A172 (cell line): Measurements from ENCODE around the gene ECD. TPM values are rescaled to one million over a fixed set of nuclear protein-coding genes. Genes with fewer than 3 reads are reported as not detected.
"Not testable (repeated sequence)": the region's sequence is repeated elsewhere in the genome, so short reads cannot be mapped to it uniquely, and the experiment has no call there.

ENCODE experiments used
- DNase-seq: peaks from one replicate; pipeline ENCODE4 v3.0.0-alpha.2; 2015; ENCODE audit warnings: low spot score
- total RNA-seq: library from RNA; depleted of rRNA; stranded (reverse); fragments of >200 nt; shearing (Covaris generic); gene quantifications from 2 replicates; pipeline ENCODE4 v1.2.3, GENCODE V29; 2014

ECD gene
- total RNA-seq, 1 experiment from 2014 or later, result 55.2 TPM

GRCh38 chr10:73159038-73159648 lies 8.7 kb downstream of the ECD start:
- DNase-seq, result peak; percentile 54

DNA sequence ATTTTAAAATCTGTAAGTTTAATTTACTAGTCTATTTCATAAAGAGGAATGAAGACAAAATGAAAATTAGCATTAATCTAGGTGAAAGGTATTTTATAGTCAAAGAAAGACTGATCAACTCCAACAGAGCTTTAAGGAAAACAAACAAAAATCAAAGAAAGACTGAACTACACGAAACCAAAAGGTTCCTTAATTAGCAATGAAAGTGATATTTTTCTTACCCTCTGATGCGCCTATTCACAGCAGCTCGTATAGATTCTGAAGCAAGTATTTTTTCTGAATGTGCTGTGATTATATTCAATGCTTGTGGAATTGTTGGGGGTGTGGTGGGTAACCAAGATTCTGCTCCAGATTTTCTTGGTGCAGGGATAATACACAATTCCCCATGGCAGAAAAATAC lies 11.8 kb downstream of the ECD start:
- DNase-seq, result no peak

DNA sequence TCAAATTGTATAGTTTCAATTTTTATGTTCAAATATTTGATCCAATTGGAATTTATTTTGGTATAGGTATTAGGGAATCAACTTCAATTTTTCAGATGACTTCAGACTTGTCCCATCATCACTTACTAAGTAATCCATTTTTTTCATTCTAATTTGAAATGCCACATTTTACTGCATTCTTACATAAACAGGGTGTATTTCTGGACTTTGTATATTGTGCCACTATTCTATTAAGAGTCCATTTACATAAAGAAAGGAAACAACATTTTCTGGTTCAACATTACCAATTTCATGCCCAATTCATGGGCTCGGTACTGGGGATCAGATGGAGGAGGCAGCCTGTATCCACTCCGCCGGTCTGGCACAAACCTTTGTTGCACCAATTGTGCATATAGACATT lies 15.8 kb downstream of the ECD start:
- DNase-seq, result no peak

- DNase-seq, result not testable (repeated sequence)
Observed at GRCh38 chr10:73150633-73151413, 17.0 kb downstream of the ECD start.

GRCh38 chr10:73141603-73142002 lies 26.2 kb downstream of the ECD start:
- no peak for DNase-seq

- DNase-seq, result no peak
Observed at GRCh38 chr10:73139251-73139650, 28.6 kb downstream of the ECD start.

- DNase-seq, result no peak
Observed at GRCh38 chr10:73136627-73137026, 31.2 kb downstream of the ECD start.

DNA sequence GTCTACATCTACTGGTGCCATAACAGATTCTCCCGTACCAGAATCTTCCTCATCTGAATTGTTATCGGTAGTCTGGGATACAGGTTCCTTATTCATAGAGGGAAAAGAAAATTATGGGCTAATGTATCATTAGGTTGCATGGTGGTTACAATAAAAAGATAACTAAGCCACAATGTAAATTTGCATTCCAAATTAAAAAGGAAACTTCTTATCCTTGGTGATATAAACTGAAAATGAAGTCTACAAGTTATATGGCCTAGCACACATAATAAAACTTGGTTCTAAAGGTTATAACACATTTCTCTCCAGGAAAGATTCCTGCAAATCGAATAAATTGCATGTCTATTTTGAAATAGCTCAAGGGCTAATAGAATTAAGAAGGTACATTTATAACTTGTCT lies 33.1 kb downstream of the ECD start:
- DNase-seq, result no peak

GRCh38 chr10:73131913-73132686 lies 35.7 kb downstream of the ECD start:
- DNase-seq, result no peak

DNA sequence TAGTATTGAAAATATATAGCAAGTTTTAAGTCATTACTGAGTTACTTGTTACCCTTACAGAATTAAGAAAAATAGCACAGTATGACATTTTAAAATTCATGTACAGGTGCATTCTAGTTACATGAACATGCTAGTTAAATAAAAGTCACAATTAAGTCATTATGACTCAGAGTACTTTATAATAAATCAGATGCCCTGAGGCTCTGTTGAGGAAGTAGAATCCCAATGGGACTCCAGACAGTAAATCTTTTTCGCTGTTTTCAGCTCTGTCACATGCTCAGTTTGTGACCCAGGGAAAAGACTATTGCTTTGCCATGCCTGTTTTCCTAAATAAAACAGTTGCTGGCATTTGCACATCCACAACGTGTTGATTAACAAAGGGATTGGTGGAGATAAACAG lies 36.5 kb downstream of the ECD start:
- peak; percentile 48 for DNase-seq

GRCh38 chr10:73126343-73126742 lies 41.5 kb downstream of the ECD start:
- no peak for DNase-seq

DNA sequence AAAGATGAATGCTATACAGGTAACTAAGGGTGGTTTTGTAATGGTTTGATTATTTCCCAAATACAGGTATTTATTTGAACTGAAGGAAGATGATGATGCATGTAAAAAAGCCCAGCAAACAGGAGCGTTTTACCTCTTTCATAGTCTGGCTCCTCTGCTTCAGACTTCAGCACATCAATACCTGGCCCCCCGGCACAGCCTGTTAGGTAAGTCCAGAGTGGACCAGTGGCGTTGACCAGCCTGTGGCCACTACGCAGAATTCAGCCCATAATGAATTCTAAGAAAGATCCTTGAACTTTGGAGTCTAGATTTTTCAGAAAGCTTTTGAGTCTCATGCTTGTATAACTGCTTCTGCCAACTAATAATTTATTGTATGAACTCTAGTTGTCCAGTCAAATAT lies 47.9 kb downstream of the ECD start:
- DNase-seq, result no peak

DNA sequence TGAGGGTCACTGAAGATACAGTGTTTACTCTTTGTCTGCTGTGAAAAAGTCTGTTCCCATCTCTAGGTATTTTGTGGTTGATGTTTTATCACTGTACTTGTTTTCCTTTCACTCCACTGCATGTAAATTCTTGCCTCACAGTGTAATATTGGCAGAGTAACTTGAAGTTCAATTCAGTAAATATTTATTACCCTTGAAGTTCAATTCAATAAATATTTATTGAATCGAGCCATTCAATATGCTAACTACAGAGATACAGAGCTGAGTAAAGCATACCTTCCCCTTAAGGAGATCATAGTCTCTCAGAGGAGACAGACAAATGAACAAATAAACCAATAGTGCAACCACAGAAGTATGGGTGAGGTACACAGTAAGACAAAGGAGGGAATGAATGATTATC lies 48.4 kb downstream of the ECD start:
- no peak for DNase-seq

DNA sequence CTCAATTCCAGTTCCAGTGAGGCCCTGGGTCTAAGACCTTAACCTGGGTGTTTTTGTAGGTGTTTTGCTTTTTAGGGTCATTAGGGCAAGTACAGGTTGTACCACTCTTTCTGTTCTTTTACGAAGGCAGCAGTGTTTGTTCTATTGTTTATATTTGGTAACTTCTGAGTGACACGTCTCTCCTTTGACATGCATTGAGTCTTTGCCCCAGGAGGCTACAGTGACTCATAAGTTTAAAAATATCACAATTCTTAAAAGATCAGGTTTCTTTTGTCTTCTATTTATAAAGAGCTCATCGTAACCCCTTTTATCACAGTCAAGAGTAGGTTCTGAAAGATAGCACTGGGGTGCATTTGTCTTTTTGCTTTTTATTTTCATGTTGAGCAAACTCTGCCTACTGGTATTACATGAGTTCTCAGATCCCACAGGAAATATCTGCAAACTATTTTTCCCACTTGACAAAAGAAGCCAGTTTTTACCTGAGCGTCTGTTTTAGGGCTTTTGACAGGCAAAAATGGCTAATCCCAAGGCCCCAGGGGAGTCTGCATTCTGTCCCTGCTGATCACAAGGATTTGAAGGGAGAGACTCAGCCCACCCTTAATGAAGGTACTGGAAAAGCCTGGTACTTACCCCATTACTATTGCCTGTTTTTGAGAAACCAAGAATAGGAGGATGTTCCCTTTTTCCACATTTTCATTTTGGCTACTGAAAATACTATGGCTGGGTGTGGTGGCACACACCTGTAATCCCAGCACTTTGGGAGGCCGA lies 49.6 kb downstream of the ECD start:
- peak; percentile 34 for DNase-seq

GRCh38 chr10:73116017-73116416 lies 51.8 kb downstream of the ECD start:
- DNase-seq, result no peak

DNA sequence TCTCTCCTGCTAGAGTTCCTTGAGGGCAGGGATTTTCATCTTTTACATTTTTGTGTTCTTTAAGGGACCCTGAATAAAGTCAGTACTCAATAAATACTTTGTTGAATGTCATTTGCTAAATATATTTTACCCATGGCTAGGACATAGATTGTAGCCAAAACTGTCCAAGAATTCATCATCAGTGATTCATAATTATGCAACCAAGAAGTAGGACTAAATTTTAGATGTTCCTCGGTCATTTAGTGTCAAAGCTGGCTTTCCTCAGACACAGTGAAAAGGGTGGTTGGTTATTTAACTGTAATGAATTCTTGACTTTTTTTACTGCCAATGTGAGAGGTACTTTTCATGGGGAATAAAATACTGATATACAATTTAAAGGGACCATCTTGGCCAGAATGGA lies 54.3 kb downstream of the ECD start:
- DNase-seq, result no peak

DNA sequence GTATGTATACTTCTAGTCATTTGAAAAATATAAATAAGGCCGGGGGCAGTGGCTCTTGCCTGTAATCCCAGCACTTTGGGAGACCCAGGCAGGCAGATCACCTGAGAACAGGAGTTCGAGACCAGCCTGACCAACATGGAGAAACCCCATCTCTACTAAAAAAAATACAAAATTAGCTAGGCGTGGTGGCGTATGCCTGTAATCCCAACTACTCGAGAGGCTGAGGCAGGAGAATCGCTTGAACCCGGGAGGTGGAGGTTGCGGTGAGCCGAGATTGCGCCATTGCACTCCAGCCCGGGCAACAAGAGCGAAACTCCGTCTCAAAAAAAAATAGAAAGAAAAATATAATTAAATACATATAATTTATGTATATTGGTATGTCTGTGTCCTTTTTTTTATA lies 55.8 kb downstream of the ECD start:
- not testable (repeated sequence) for DNase-seq

DNA sequence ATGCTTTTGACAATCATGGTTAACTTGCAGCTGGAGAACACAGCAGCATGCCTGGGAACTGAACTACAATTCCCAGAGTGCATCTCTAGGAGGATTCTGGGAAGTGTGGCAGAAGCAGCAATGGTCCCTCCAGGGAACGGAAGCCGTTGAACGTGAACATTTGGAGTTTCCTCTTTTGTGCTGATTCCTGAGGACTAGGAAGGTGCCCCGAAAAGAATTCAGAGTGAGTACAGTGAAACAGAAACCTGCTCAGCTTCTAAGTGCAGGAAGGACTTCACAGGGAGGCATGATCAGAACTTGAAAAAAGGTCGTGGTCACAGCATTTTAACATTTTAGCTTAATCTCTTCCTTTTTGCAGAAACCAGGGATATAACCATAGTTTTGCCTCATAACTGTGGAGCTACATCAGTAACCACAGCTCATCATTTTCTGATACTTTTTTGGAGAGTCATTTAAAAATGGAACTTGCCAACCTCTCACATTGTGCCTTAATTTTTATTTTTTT lies 57.4 kb downstream of the ECD start, which contains the start of gene NUDT13:
TSS of gene NUDT13 (plus strand) at position 111 of the 505 bp plus-strand sequence. CDS start 3,911 bp downstream, outside the sequence.
- DNase-seq, result peak; percentile 88

GRCh38 chr10:73109248-73109652 lies 58.6 kb downstream of the ECD start:
- not testable (repeated sequence) for DNase-seq

GRCh38 chr10:73106301-73106700 lies 61.5 kb downstream of the ECD start:
- no peak for DNase-seq

DNA sequence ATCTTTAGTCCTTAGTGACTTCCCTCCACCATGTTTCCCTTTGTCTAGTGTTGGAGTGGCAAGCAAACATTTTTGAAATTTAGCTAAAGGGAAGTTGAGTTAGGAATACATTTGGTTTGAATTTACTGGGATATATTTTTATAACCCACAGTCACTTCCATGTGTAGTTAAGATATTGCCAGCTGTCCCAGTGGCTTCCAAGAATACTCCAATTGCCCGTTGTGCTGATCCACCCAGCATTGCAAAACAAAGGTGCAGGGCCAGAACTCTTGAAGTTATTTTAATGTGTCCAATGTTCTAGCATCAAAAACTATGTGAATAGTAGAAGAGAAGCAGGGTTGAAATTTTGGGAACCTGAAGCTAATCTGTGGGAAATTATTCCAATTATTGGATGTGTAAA lies 68.7 kb downstream of the ECD start:
- DNase-seq, result no peak

- DNase-seq, result no peak
Observed at GRCh38 chr10:73097305-73097670, 70.5 kb downstream of the ECD start.
